Heart right ventricle (tissue), 16 donors: ENCODE results near the gene TULP4. TPM values are rescaled to one million over a fixed set of nuclear protein-coding genes. Genes with fewer than 3 reads are reported as not detected.
A peak's percentile ranks its signal among the peaks of the same experiment; 100 is the strongest.
"Not testable (repeated sequence)": the region's sequence is repeated elsewhere in the genome, so short reads cannot be mapped to it uniquely, and the experiment has no call there.

ENCODE experiments used
- ATAC-seq, 8 donors: fragments of 200-7000 bp; cut with Tn5 transposase; one replicate each; pipeline ENCODE4 v1.9.1; 2020; ENCODE audit warnings: mild to moderate bottlenecking in 8 of 8, moderate library complexity in 8 of 8, moderate number of reproducible peaks in 1 of 8
- DNase-seq, 2 donors: peaks; one replicate each; pipeline ENCODE4 v3.0.0-alpha.2; 2020
- H3K27ac ChIP-seq, 10 donors: fragments of 200-600 bp; sonication (generic) in 2 of 10; one replicate each; pipeline versions ENCODE4 v1.5.0 to v1.8.0; 2020 to 2022; ENCODE audit warnings: mild to moderate bottlenecking in 3 of 10
- H3K27me3 ChIP-seq, 7 donors: fragments of 200-600 bp; one replicate each; pipeline ENCODE4 v1.8.0; 2021 to 2022; ENCODE audit warnings: mild to moderate bottlenecking in 2 of 7
- H3K36me3 ChIP-seq, 9 donors: fragments of 200-600 bp; sonication (generic) in 1 of 9; one replicate each; pipeline versions ENCODE4 v1.5.0 to v1.8.0; 2020 to 2022; ENCODE audit warnings: mild to moderate bottlenecking in 2 of 9
- H3K4me1 ChIP-seq, 9 donors: fragments of 200-600 bp; sonication (generic) in 1 of 9; one replicate each; pipeline versions ENCODE4 v1.5.0 to v1.8.0; 2020 to 2022; ENCODE audit warnings: mild to moderate bottlenecking in 4 of 9
- H3K4me3 ChIP-seq, 10 donors: fragments of 200-600 bp; sonication (generic) in 2 of 10; one replicate each; pipeline versions ENCODE4 v1.5.0 to v1.8.0; 2020 to 2022; ENCODE audit warnings: mild to moderate bottlenecking in 7 of 10, moderate library complexity in 2 of 10
- H3K9me3 ChIP-seq, 11 donors: fragments of 200-600 bp in 10 of 11; sonication (generic) in 2 of 11; one replicate each; pipeline versions ENCODE4 v1.5.0 to v1.8.0; 2013 to 2022; ENCODE audit warnings: mild to moderate bottlenecking in 2 of 11, control low read depth in 1 of 11, moderate library complexity in 1 of 11
- CTCF ChIP-seq, 9 donors: fragments of 200-600 bp; sonication (generic) in 2 of 9; IDR thresholded peaks; one replicate each; pipeline versions ENCODE4 v1.5.0 to v1.8.0; 2021 to 2022; ENCODE audit warnings: antibody characterized with exemption in 9 of 9, mild to moderate bottlenecking in 5 of 9, moderate library complexity in 1 of 9
- WGBS, 2 donors: extraction: QIAGEN DNeasy Blood & Tissue Kit; methylation state at CpG; one replicate each; pipeline ENCODE4 v1.1.7; 2013; ENCODE audit warnings: inconsistent platforms in 1 of 2; 5-methylcytosine and 5-hydroxymethylcytosine counted together
- intact Hi-C, 10 donors: fragments of 100-400 bp; cut with DNase I; formaldehyde crosslinking; loops; one replicate each; pipeline versions ENCODE4 v1.11.1 to v1.14.2; 2022
- polyA plus RNA-seq, 2 donors: library from polyadenylated mRNA; stranded (reverse); fragments of 200-250 nt; gene quantifications; one replicate each; pipeline ENCODE4 v1.2.3, GENCODE V29; 2013
- total RNA-seq, 10 donors: library from RNA; stranded (reverse); fragmentation: NEBNext Ultra II Directional in 3 of 10; extraction: Animal tissue kit (Norgen Biotek cat#: 25700) in 3 of 10; gene quantifications; one replicate each; pipeline versions ENCODE4 v1.2.1 to v1.2.4, GENCODE V29; 2021 to 2023
- donor health status: Arrhythmogenic right ventricular cardiomyopathy.
- donor health status: ischemic (EF 13 %, LVEDD 7.1; RV severe dilation, severe dysfunction).
- donor health status: healthy with polysubstance abuse.
- donor health status: DM: no; HTN: yes; CAD: no.
- donor health status: DM: no; HTN: no; CAD: no.
- donor health status: ischemic (EF 25% LVEDD 6.9; RV normal size, moderate dysfunction).
- donor health status: ischemic (EF 25% LVEDD 5.7; RV mildly dilated, moderate dysfunction).
- donor health status: healthy.
- donor health status: DM: yes; HTN: yes; CAD: no.
- donor health status: Ischemic cardiomyopathy.
- donor health status: ischemic (EF 35%, LVEDD 5.7; RV mildly dilated, moderate dysfunction).
- donor health status: nonischemic (EF 11% LVEDD 7.7; RV severe dilation, severe dysfunction).
- donor health status: DM: yes; HTN: yes; CAD: no.
- donor health status: PGD.
- donor health status: ischemic (EF 29% LVEDD 5.4; RV normal size, mild dysfunction).
- donor health status: nonischemic (EF 23%, LVEDD 6.1; RV moderate dilation, normal function).

The TULP4 gene
- total and polyA plus RNA-seq, 12 donors: 2.1 to 127 (median 99.2) TPM

GRCh38 chr6:158475344-158476302, 163.4 kb downstream of the TULP4 start:
- ATAC-seq (peak in 6 of 8 donors; percentile 31 to 80 (median 58)), DNase-seq (peak in 1 of 2 donors; percentile 4)
- peaks cover 0 to 4% (median 0%) of the 10 kb centered on the region in 9 donors for H3K4me1 ChIP-seq
- WGBS, 2 donors: 78 to 79% methylated on average over 15 of the region's 15 CpGs
- H3K4me3 ChIP-seq: no peak overlapping the region
- H3K27me3 ChIP-seq: no peaks in the 10 kb centered on the region
- no peaks in the 10 kb centered on the region for H3K9me3 ChIP-seq
- peak overlapping the region in 2 of 10 donors; percentile 13 to 25 for H3K27ac ChIP-seq
- H3K36me3 ChIP-seq: peaks cover 0 to 31% (median 6%) of the 10 kb centered on the region in 9 donors
- intact Hi-C loops: loop anchor here in 1 of 10 donors (10.0 kb wide), 1 partner anchor 101 kb away; no protein-coding TSS in a partner anchor
- no peak for TF ChIP-seq CTCF (IDR thresholded peaks at IDR 0.05)

DNA sequence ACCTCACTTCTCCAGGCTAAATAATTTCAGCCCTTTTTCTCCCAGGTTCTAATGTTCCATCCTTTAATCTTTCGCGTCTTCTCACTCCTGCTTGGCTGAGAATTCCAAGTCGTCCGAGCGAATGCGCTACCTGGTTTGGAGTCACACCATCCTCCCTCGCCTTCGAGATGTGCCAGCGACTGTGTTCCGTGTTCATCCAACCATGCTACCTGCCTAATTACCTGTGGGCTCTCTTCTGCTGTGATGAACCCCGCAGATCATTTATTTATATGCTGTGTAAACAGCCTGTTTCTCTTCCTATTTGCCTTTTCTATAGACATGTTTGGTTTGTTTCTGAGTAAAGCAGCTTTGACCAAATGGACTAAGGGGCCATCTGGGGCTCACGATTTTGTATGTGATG, 164.1 kb downstream of the TULP4 start:
- Histone ChIP-seq H3K27me3 (no peaks in the 10 kb centered on the region), H3K4me1 (peaks cover 0 to 4% (median 0%) of the 10 kb centered on the region in 9 donors), H3K36me3 (peaks cover 0 to 38% (median 13%) of the 10 kb centered on the region in 9 donors), H3K9me3 (no peaks in the 10 kb centered on the region), H3K4me3 (no peak overlapping the region), H3K27ac (no peak overlapping the region)
- TF ChIP-seq CTCF (IDR thresholded peaks at IDR 0.05): no peak
- 96% methylated on average over 12 of the region's 12 CpGs for WGBS, 2 donors
- DNase-seq (no peak), ATAC-seq (no peak)
- intact Hi-C loops: loop anchor here in 1 of 10 donors (10.0 kb wide), 1 partner anchor 102 kb away; no protein-coding TSS in a partner anchor

DNA sequence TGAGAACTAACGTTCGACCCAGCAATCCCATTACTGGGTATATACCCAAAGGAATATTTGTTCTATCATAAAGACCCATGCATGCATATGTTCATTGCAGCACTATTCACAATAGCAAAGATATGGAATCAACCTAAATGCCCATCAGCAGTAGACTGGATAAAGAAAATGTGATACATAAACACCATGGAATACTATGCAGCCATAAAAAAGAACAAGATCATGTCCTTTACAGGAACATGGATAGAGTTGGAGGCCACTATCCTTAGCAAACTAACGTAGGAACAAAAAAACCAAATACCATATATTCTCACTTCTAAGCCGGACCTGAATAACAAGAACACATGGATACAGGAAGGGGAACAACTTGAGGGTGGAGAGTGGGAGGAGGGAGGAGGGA, 165.5 kb downstream of the TULP4 start:
- WGBS, 2 donors: 95 to 96% methylated on average over 4 of the region's 4 CpGs
- H3K36me3 ChIP-seq: peaks cover 0 to 52% (median 16%) of the 10 kb centered on the region in 9 donors
- not testable (repeated sequence) for DNase-seq, H3K4me1 ChIP-seq, ATAC-seq, H3K27ac ChIP-seq, H3K27me3 ChIP-seq, H3K9me3 ChIP-seq, H3K4me3 ChIP-seq
- intact Hi-C loops: loop anchor here in 1 of 10 donors (10.0 kb wide), 1 partner anchor 103 kb away; no protein-coding TSS in a partner anchor

DNA sequence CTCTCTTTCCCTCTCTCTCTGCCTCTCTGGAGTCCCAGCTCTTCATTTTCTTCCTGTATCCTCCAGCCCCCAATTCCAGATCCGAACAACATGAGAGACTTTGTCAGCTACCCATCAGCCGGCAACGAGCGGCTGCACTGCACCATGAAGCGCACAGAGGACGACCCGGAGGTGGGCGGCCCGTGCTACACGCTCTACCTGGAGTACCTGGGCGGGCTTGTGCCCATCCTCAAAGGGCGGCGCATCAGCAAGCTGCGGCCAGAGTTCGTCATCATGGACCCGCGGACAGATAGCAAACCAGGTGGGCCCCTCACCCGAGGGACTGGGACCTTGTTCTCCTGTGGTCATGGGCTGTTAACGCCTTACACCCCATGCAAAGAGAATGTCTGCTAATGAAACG, 168.7 kb downstream of the TULP4 start:
- no peak for TF ChIP-seq CTCF (IDR thresholded peaks at IDR 0.05)
- WGBS, 2 donors: 94 to 95% methylated on average over 20 of the region's 20 CpGs
- H3K27ac ChIP-seq: no peak overlapping the region
- no peak for ATAC-seq
- no peaks in the 10 kb centered on the region for H3K9me3 ChIP-seq
- no peak overlapping the region for H3K4me3 ChIP-seq
- H3K27me3 ChIP-seq: no peaks in the 10 kb centered on the region
- H3K4me1 ChIP-seq: no peaks in the 10 kb centered on the region
- H3K36me3 ChIP-seq: peaks cover 0 to 79% (median 16%) of the 10 kb centered on the region in 9 donors
- intact Hi-C loops: no loop called here
- no peak for DNase-seq
